HG03280 (cell line): ENCODE results near the gene LCNL1.
A peak's percentile ranks its signal among the peaks of the same experiment; 100 is the strongest.

Experiments
- ATAC-seq: cut with Tn5 transposase; IDR thresholded peaks from one replicate; pipeline ENCODE4 v1.9.1; 2021; ENCODE audit warnings: mild to moderate bottlenecking, moderate library complexity; ENCODE audit not compliant: unreplicated experiment

Gene LCNL1

GRCh38 chr9:136946228-136947027, 36.4 kb upstream of the LCNL1 start:
- ATAC-seq, result no peak

GRCh38 chr9:136947028-136947891, 35.5 kb upstream of the LCNL1 start:
- ATAC-seq, result no peak

- no peak for ATAC-seq
These were observed 34.8 kb upstream of the LCNL1 start for GRCh38 chr9:136947955-136948510.

GRCh38 chr9:136949239-136949816, 33.5 kb upstream of the LCNL1 start:
- ATAC-seq, result no peak

GRCh38 chr9:136949817-136950655, 32.8 kb upstream of the LCNL1 start:
- ATAC-seq, result peak; percentile 90

- no peak for ATAC-seq
These were observed 32.0 kb upstream of the LCNL1 start for GRCh38 chr9:136950656-136951276.

GRCh38 chr9:136951541-136952320, 31.1 kb upstream of the LCNL1 start, which contains the start of gene LCN12:
LCN12 (plus strand) TSS chr9:136952273; CDS start chr9:136952328, 55 bp downstream.
- no peak for ATAC-seq

- ATAC-seq, result no peak
These were observed 30.4 kb upstream of the LCNL1 start for GRCh38 chr9:136952321-136952850.

GRCh38 chr9:136952876-136953770, 29.7 kb upstream of the LCNL1 start:
- ATAC-seq, result no peak

GRCh38 chr9:136953771-136954269, 29.0 kb upstream of the LCNL1 start:
- no peak for ATAC-seq

GRCh38 chr9:136954270-136955083, 28.3 kb upstream of the LCNL1 start:
- ATAC-seq, result no peak

GRCh38 chr9:136955202-136955942, 27.4 kb upstream of the LCNL1 start:
- ATAC-seq, result no peak

- no peak for ATAC-seq
These were observed 26.9 kb upstream of the LCNL1 start for GRCh38 chr9:136955943-136956335.

GRCh38 chr9:136956604-136957003, 26.2 kb upstream of the LCNL1 start:
- no peak for ATAC-seq

- no peak for ATAC-seq
These were observed 25.3 kb upstream of the LCNL1 start for GRCh38 chr9:136957461-136957860.

- ATAC-seq, result no peak
These were observed 24.9 kb upstream of the LCNL1 start for GRCh38 chr9:136957901-136958300.
